Measurements from ENCODE around the gene VAMP7.
A peak's percentile ranks its signal among the peaks of the same experiment; 100 is the strongest.
"Not testable (repeated sequence)": the region's sequence is repeated elsewhere in the genome, so short reads cannot be mapped to it uniquely, and the experiment has no call there.

The VAMP7 gene, protein sequence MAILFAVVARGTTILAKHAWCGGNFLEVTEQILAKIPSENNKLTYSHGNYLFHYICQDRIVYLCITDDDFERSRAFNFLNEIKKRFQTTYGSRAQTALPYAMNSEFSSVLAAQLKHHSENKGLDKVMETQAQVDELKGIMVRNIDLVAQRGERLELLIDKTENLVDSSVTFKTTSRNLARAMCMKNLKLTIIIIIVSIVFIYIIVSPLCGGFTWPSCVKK

DNA sequence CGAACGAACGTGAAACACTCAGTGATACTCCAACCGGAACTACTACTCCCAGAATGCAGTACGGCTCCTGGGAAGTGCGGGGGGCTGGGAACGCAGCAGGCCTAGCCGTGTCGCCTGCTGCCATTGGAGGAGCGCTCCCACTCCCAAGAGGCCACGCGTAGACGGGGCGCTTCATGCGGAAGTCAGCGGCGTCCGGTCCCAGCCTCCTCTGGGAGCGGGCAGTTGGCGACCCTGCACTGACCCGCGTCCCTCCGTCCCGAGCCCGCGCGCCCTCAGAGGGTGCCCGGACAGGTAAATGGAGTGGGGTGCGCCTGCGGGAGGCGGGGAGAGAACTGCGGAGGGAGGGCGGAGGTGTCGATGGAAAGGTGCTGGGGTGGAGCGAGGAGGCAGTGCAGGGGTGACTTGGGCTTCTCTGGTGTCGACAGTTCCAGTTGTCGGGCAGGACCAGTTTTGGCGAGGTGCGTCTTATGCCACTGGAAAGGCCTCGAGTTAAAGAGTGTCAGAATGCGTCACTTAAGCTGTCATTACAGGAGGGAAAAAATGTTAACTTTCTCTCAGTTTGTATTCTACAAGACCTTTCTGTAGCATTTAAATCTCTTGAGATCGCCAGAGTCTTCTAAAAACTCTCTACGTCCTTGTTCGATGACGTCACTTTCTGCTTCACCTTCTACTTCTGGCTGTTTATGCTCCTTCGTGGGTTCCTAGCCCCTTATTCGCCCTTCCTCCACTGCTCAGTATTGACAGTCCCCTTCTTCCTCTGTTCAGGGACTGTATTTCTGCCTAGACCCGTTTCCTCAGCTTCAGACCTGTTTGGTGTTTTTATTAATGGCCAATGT, at the start of gene VAMP7:
VAMP7 (plus strand) TSS at position 188 of the 836 bp plus-strand sequence. CDS start 8,122 bp downstream, outside the sequence.
- peak; percentile 72 to 89 for DNase-seq

DNA sequence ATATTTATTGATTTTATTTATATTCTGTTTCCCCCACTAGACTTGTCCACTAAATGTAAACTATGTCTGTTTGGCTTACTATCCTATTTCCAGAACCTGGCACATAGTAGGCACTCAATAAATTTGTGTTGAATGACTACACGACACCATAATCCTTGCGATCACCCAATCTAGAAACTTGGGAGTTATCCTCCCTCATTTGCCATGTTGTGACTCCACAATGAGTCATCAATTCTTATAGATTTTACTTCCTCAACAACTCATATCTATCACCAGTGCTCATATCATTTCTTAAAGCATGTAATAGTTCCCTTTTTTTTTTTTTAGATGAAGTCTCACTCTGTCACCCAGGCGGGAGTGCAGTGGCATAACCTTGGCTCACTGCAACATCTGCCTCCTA, 39.9 kb upstream of the VAMP7 start:
- DNase-seq: no peak

DNA sequence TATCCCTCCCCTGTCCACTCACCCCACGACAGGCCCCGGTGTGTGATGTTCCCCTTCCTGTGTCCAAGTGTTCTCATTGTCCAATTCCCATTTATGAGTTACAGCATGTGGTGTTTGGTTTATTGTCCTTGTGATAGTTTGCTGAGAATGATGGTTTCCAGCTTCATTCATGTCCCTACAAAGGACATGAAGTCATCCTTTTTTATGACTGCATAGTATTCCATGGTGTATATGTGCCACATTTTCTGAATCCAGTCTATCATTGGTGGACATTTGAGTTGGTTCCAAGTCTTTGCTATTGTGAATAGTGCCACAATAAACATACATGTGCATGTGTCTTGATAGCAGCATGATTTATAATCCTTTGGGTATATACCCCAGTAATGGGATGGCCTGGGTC, 29.4 kb upstream of the VAMP7 start:
- not testable (repeated sequence) for DNase-seq

DNA sequence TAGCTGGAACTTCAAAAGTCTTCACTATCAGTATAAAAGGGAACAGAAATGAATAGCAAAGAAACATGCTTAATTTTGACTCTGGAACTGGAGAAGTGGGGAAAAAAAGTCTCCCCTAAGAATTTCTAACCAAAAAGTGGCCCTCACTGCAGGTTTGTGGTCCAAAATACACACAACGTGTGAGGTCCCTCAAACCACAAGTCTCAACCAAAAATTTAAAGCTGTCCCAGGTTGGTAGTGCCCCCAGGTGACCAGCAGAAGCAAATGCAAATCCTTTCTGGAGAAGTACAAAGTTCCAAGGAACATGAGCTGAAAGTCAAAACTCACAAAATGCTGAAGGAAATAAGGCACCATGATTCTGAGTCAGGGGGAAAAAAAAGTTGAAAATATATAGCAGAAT, 23.6 kb upstream of the VAMP7 start:
- DNase-seq: no peak

DNA sequence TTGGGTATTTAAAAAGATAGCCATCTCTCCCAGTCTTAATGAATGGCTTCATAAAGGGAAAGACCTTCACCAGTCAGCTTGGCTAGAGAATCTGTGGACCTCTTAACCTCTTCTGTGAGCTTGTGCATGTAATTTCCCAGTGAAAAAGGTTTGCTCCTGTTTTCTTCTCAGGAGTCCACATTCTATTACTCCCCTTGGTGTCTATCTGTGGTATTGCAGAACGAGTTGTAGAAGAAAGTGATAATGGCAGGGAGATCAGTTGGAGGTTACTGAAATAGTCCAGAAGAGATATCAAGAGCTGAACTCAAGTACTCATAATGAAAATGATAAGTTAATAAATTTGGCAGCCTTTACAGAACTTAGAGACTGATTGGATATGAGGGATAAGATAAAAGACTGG, 16.5 kb upstream of the VAMP7 start:
- peak in 1 of 2 experiments; percentile 14 for DNase-seq

DNA sequence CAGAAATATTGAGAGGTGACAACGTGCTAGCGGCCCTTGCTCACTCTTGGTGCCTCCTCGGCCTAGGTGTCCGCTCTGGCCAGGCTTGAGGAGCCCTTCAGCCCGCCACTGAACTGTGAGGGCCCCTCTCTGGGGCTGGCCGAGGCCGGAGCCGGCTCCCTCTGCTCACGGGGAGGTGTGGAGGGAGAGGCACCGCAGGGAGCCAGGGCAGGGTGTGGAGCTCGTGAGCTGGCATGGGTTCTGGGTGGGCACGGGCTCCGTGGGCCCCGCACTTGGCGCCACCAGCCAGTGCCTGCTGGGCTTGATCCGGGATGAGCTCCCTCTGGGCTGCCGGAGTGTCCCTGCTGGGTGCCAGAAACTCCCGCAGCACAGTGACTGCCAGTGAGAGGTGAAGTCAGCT, 16.0 kb upstream of the VAMP7 start:
- DNase-seq: no peak

DNA sequence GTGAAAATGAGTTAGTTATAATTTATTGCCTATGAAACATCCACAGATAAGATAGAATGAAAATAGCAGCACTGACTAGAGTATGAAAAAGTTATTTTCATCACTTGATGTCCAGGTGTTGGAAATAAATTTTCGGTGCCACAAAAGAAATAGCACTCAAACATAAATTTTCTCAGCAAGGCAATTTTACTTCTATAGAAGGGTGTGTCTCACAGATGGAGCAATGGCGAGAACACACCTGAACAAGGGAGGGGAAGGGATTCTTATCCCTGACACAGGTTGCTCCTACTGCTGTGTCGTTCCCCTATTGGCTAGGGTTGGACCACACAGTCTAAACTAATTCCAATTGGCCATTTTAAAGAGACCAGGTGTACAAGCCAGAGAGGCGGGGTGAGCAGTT, 13.3 kb upstream of the VAMP7 start:
- no peak for DNase-seq

DNA sequence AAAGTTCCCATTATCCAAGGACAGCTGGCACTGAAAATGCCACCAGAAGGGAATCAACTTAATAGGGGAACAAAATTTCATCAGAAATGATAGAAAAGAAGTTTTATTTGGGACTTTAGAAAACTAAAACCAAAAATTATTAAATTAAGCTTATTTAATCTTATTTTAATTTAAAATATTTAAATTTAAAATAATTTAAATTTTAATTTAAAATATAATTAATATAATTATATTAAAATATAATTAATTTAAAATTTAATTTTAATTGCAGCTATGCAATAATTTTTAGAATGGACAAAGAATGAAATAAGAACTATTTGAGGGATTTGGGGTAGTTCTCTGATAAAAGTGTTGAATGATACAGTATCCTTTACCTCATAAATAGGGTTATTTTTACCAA, 10.2 kb upstream of the VAMP7 start:
- DNase-seq: no peak

DNA sequence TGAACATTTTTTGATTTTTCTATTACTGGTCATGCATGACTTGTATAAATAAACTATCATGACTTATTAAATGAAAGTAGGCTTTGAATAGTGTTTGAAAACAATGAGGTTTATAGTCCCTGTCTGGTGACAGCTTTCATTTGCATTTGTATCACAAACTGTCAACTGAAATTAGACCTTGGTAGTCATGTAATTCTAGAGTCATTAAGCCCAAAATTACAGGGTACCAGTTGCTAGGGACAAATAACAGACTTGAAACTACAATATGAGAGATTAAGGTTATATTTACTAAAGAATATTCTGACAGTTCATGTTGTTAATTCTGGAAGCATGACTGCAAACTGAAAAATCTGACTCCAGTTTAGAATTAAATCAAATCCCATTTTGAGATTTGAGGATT, 9.2 kb upstream of the VAMP7 start:
- no peak for DNase-seq

DNA sequence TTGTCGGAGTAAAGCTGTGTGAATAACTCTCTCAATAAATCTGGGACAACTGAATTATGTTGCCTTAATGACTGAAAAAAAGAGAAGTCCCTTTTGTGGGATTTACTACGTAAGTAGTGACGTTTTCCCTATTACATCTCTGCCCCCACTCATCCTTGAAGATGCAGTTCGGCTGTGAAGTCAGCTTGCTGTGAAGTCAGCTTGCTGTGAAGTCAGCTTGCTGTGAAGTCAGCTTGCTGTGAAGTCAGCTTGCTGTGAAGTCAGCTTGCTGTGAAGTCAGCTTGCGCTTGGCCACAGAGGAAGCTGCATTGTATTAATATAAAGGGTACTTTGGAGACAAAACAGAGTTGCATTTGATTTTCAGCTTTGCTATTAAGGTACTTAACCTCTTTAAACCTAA, 8.0 kb upstream of the VAMP7 start:
- DNase-seq: no peak

DNA sequence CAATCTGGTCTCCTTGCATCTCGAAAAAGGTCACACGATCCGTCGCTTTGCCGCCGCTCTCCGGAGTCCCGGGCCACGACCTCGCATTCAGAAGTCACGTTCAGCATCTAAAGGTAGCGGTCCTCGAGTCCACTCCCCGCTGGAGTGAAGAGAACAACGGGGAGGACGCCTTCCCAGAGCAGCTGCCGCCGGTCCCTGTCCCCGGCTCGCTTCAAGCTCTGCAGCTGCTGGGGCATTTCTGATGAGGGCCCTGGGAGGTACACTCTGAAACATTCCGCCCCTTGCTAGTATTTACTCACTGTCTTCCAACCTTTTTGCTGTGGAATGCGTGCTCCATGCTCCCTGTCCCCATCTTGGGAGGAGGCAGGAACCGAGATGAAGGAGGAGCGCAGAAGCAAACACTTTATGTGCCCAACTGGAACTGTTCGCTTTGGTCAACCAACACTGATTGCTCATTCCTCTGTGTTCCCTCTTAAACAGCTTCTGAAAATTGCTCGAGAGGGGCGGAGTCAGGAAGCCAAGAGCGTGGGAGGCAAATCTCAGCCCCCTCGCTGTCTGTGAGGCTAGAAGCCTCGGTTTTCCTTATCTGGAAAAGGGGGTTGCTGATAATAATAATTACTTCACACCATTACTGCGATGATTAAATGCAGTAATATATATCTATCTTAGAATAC, 6.4 kb upstream of the VAMP7 start:
- DNase-seq: no peak

DNA sequence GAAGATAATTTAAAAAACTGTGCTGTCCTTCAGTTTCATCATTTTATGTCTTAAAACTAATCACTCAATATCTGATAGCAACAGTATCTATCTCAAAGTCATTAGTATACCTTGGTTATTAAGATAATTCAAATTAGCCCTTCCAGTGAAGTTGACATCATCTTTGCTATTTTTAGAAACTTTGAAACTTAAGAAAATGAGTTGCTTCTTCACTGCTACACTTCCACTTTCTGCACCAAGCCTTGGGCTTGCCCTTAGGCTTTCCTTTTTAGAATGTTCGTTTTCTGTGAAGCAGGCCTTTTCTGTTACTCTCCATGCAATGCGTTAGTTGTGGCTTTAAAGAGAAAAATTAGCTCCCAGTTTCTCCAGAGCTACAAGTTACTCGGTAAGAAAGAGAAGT, 4.4 kb upstream of the VAMP7 start:
- DNase-seq: no peak

DNA sequence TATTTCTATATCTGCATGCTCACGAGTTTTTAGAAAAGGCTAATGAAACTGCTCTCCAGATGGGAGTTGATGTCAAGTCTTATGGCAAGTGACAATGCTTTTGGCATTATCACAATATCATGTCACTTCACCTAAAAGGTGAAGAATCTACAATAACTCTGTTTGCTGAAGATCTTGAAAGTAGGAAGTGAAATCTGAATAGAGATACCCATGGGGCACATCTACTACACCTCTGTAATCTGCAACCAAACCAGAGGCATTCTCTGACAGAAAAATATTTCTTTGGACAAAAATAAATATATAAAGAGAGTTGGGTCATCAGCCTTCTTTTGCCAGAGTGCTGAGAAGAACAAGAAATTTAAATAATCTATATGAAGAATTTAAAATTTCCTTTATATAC, 3.9 kb upstream of the VAMP7 start:
- DNase-seq: no peak

DNA sequence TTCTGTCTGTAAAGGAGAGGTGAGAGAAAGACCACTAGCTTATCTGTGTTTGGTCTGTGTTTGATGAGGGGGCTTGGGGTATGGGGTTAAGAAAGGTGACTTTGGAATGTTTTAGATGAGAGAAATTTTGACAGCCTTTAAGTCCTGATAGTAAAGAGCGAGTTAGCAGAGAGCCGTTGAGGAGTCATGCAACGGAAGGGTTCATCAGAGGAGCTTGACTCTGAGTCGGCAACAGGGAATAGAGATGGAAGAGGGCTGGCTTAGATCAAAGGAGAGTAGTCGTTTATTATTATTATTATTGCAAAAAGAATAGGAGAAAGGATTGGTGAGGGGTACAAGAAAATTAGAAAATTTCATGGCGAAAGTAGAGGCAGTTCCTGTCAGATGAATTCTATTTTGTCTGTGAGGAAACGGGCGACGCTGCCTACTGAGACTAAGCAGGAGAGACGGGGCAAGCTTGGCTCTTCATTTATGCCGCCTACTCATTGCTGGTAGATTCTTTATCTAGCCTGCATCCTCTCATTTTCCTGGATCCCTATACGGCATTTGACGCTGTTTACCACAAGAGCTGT, 473 bp upstream of the VAMP7 start:
- DNase-seq: peak in 1 of 2 experiments; percentile 25

DNA sequence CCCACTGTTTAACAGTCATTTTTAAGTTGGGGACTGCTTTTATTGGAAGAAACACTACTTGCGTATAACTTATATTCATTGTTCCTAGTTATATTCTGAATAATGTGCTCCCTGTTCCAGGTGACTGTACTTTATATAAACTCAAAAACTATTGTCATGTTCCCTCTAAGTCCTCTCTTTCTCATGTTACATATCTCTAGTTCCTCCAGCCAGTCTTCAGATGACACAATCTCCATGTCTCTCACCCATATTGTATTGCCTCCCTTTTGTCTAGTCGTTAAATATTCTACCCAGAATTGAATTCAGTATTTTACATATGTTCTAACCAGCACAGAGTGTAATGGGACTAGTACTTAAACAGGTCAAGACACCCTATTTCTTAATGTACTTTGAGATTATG, 5.3 kb downstream of the VAMP7 start:
- DNase-seq: no peak

DNA sequence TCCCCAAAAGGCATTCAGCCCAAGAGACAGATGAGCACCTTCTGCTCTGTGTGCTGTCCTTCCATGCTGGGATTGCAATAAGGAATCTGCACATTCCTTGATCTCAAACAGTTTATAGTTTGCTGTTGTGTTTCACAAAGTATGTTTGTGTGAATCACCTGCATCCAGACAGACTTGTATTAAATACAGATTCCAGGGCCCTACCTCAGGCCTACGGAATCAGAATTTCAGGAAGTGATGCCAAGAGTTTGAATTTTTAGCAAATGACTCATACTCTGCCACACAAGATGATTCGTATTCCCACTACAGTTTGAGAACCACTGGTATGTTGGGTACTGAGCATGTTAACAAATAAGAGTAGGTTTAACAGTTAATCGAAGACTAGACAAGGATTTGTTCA, 7.0 kb downstream of the VAMP7 start:
- no peak for DNase-seq

DNA sequence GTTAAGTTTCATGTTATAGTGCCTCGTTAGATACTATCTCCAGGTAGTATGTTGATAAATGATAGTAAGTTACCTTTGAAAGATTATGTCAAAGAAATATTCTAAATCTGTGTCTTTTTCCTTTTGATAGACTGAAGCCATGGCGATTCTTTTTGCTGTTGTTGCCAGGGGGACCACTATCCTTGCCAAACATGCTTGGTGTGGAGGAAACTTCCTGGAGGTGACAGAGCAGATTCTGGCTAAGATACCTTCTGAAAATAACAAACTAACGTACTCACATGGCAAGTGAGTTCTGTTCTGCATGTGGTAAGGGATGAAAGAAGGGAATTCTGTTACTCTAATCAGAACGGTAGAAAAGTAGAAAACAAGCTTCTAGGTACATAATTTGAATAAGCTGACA, 8.2 kb downstream of the VAMP7 start:
- DNase-seq: no peak

DNA sequence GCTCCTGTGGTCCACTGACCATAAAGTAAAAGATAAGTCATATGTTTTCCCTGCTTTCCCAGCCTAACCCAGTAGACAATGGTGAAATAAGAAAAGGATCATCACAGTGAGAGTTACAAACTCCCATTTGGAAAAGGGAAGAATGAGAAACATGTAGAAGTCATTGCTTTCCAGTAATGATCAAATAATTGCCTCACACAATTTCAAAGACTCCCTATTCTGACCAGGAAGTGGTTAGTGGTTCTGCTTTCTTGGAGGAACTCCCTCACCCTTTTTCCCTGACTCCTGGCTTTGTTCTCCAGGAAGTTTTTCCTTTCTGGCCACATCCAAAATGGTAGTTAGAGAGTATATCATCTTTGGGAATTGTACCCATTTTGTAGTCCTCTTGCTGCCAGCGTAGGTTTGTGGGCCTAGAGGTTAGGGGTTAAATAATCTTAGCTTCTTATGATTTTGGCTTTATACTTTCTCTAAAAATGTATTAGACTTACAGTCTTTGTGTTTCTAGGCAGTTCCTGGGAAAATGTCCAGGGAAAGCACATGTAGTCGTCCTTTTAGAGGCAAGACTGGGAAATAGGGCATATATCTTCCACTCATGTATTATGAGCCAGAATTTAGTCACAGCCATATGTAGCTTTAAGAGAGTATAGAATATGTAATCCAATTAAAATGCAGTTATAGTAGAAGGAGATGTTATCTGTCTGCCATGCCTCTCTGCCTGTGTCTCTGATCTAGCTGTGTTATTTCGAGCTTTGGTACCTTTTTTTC, 10.5 kb downstream of the VAMP7 start:
- no peak for DNase-seq

DNA sequence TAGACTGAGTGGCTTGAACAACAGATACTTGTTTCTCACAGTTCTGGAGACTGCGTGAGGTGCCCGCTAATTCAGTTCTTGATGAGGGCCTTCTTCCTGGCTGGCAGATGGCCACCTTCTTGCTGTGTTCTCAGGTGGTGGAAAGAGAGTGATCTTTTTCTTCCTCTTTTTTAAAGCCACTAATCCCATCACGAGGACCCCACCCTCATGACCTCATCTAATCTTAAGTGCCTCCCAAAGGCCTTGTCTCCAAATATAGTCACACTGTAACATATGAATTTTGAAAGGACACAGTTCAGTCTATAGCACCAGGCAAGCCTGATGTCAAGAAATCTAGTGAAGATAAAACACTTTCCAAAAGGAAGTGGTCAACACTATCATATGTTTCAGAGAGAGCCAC, 12.4 kb downstream of the VAMP7 start:
- peak in 1 of 2 experiments; percentile 7 for DNase-seq

DNA sequence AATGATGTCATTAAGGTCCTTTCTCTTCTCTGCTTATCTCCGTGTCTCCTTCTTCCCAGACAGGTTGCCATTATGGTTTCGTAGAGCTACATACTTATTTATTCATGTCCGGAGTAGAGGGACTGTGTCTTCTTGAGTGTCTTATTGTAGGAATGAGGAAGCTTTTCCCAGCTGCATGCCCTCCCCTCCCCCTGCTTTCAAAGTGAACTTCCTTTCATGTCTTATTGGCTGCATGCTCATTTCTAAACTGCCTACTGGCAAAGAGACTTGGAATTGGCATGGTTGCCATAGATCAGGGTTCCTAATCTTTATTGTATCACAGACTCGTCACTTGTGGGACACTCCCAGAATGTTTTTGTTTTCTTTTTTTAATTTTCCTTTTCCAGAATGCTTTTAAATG, 15.4 kb downstream of the VAMP7 start:
- DNase-seq: no peak

DNA sequence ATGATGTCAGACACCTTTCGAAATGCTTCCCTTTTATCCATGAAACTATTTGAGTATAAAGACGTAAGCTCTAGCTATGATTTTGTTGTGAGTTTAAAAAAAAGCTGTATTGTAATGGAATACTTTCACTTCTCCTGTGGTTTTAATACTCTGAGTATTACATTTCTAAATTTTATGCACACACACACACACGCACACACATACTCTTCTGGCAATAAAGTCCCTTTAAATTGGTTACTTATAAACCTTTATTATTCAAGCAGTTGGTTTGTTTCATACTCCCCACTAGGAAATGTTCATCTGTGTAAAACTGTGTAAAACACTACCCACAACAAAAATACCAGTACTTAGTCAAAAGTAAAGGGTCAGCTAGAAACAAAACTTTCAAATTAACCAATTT, 18.2 kb downstream of the VAMP7 start:
- DNase-seq: no peak

DNA sequence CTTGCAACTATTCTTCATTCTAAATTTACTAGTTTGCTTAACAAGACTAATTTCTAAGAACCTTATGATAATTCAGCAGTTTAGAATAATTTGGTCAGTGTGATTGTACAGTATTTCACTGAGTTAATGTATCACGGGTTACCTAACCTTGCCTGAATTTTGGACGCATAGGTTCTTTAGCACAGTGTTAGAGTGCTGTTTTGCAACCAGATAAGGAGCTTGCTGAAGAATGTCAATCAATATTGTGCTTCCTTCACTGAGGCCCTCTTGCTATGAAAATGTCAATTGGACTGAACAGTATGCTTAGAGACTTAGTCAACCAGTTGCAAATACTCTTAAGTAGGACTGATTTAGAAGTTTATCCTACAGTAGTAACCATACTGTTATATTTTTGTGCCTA, 19.6 kb downstream of the VAMP7 start:
- no peak for DNase-seq

DNA sequence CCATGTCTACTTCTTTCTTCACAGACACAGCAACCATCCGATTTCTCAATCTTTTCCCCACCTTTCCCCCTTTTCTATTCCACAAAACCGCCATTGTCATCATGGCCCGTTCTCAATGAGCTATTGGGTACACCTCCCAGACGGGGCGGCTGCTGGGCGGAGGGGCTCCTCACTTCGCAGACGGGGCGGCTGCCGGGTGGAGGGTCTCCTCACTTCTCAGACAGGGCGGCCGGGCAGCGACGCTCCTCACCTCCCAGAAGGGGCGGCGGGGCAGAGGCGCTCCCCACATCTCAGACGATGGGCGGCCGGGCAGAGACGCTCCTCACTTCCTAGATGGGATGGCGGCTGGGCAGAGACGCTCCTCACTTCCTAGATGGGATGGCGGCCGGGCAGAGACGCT, 26.5 kb downstream of the VAMP7 start:
- not testable (repeated sequence) for DNase-seq
